OCI-LY3 (cell line): ENCODE results near the gene ESX1.

Experiments
- H2AFZ ChIP-seq: fragments of 200-600, 300-600 bp; shearing (Covaris generic); 2 replicates; pipeline ENCODE4 v1.6.0; 2014; ENCODE audit warnings: antibody characterized with exemption, low read depth, low read length
- H3K27ac ChIP-seq: fragments of 200-600, 300-600 bp; sonication (generic); 2 replicates; pipeline ENCODE4 v1.5.1; 2014; ENCODE audit warnings: mild to moderate bottlenecking, low read length, moderate library complexity, mixed read lengths
- H3K27me3 ChIP-seq: fragments of 200-600, 300-600 bp; sonication (generic); 2 replicates; pipeline ENCODE4 v1.6.1; 2014; ENCODE audit warnings: low read depth, low read length, mixed read lengths
- H3K36me3 ChIP-seq: fragments of 200-600, 300-600 bp; sonication (generic); replicated peaks from 2 replicates; pipeline ENCODE3; 2014; ENCODE audit warnings: low read depth, low read length, mixed read lengths
- H3K4me1 ChIP-seq: fragments of 300-600, 200-600 bp; sonication (generic); 2 replicates; pipeline ENCODE4 v1.6.1; 2014; ENCODE audit warnings: low read length, mixed read lengths
- H3K4me2 ChIP-seq: fragments of 200-600, 300-600 bp; sonication (generic); 2 replicates; pipeline ENCODE4 v1.6.1; 2014; ENCODE audit warnings: low read length, mixed read lengths
- H3K4me3 ChIP-seq: fragments of 300-600, 200-600 bp; sonication (generic); 2 replicates; pipeline ENCODE4 v1.5.1; 2014; ENCODE audit warnings: antibody characterized with exemption, mild to moderate bottlenecking, low read length, moderate library complexity
- H3K79me2 ChIP-seq: fragments of 300-600, 200-600 bp; shearing (Covaris generic); 2 replicates; pipeline ENCODE4 v1.6.1; 2014; ENCODE audit warnings: mild to moderate bottlenecking, low read length, mixed read lengths
- H3K9ac ChIP-seq: fragments of 300-600, 200-600 bp; shearing (Covaris generic); 2 replicates; pipeline ENCODE4 v1.6.0; 2014; ENCODE audit warnings: mild to moderate bottlenecking, low read length, moderate library complexity
- H3K9me3 ChIP-seq: fragments of 200-600, 300-600 bp; shearing (Covaris generic); 2 replicates; pipeline ENCODE4 v1.6.1; 2014; ENCODE audit warnings: low read length, mixed read lengths; ENCODE audit not compliant: insufficient read depth
- H4K20me1 ChIP-seq: fragments of 200-600, 300-600 bp; sonication (generic); 2 replicates; pipeline ENCODE4 v1.6.1; 2016; ENCODE audit warnings: low read length, mixed read lengths; ENCODE audit not compliant: insufficient read depth
- CTCF ChIP-seq: fragments of 200-600, 300-600 bp; sonication (generic); IDR thresholded peaks from 2 replicates; pipeline ENCODE4 v1.5.1; 2014; ENCODE audit warnings: antibody characterized with exemption, low read length, low read depth
- EZH2phosphoT487 ChIP-seq: fragments of 200-600 bp; shearing (Covaris generic); IDR thresholded peaks from 2 replicates; pipeline ENCODE4 v1.6.1; 2018; ENCODE audit warnings: antibody characterized with exemption, mixed run types, low read depth

The ESX1 gene

GRCh38 chrX:104285201-104285600 lies 30.5 kb upstream of the ESX1 start:
- Histone ChIP-seq H3K4me3 (no peak overlapping the region), H3K27me3 (no peaks in the 10 kb centered on the region)
- no peak for TF ChIP-seq CTCF
- no peak for TF ChIP-seq EZH2phosphoT487

GRCh38 chrX:104284507-104284906 lies 29.8 kb upstream of the ESX1 start:
- no peaks in the 10 kb centered on the region for H3K36me3 ChIP-seq
- no peak overlapping the region for H3K9ac ChIP-seq
- no peaks in the 10 kb centered on the region for H3K27me3 ChIP-seq

More at GRCh38 chrX:104285201-104285600, 30.5 kb upstream of the ESX1 start:
- Histone ChIP-seq H3K27ac (no peak overlapping the region), H3K4me2 (no peak overlapping the region), H2AFZ (no peak overlapping the region), H4K20me1 (no peaks in the 10 kb centered on the region), H3K9me3 (no peaks in the 10 kb centered on the region), H3K4me1 (no peaks in the 10 kb centered on the region), H3K79me2 (no peaks in the 10 kb centered on the region), H3K36me3 (no peaks in the 10 kb centered on the region), H3K9ac (no peak overlapping the region)

GRCh38 chrX:104282166-104282725 lies 27.5 kb upstream of the ESX1 start:
- TF ChIP-seq CTCF = no peak
- TF ChIP-seq EZH2phosphoT487 = no peak

More at GRCh38 chrX:104284507-104284906, 29.8 kb upstream of the ESX1 start:
- no peak overlapping the region for H2AFZ ChIP-seq
- TF ChIP-seq CTCF (no peak), EZH2phosphoT487 (no peak)
- no peaks in the 10 kb centered on the region for H4K20me1 ChIP-seq
- H3K4me2 ChIP-seq = no peak overlapping the region
- H3K79me2 ChIP-seq = no peaks in the 10 kb centered on the region
- no peaks in the 10 kb centered on the region for H3K9me3 ChIP-seq
- no peak overlapping the region for H3K27ac ChIP-seq
- H3K4me1 ChIP-seq = no peaks in the 10 kb centered on the region
- H3K4me3 ChIP-seq = no peak overlapping the region

GRCh38 chrX:104281564-104281963 lies 26.8 kb upstream of the ESX1 start:
- H3K27ac ChIP-seq = no peak overlapping the region
- no peak overlapping the region for H3K4me2 ChIP-seq
- H4K20me1 ChIP-seq = no peaks in the 10 kb centered on the region
- TF ChIP-seq CTCF = no peak
- TF ChIP-seq EZH2phosphoT487 = no peak
- H3K36me3 ChIP-seq = no peaks in the 10 kb centered on the region
- no peaks in the 10 kb centered on the region for H3K27me3 ChIP-seq
- no peak overlapping the region for H2AFZ ChIP-seq
- no peaks in the 10 kb centered on the region for H3K79me2 ChIP-seq
- H3K9ac ChIP-seq = no peak overlapping the region
- no peaks in the 10 kb centered on the region for H3K9me3 ChIP-seq
- no peaks in the 10 kb centered on the region for H3K4me1 ChIP-seq
- H3K4me3 ChIP-seq = no peak overlapping the region

More at GRCh38 chrX:104282166-104282725, 27.5 kb upstream of the ESX1 start:
- H3K9me3 ChIP-seq = no peaks in the 10 kb centered on the region
- no peak overlapping the region for H3K9ac ChIP-seq
- H4K20me1 ChIP-seq = no peaks in the 10 kb centered on the region
- H3K4me2 ChIP-seq = no peak overlapping the region
- H3K36me3 ChIP-seq = no peaks in the 10 kb centered on the region
- no peaks in the 10 kb centered on the region for H3K27me3 ChIP-seq
- no peak overlapping the region for H3K4me3 ChIP-seq
- H2AFZ ChIP-seq = no peak overlapping the region
- H3K27ac ChIP-seq = no peak overlapping the region
- no peaks in the 10 kb centered on the region for H3K4me1 ChIP-seq
- H3K79me2 ChIP-seq = no peaks in the 10 kb centered on the region
